Caki2 (cell line): ENCODE results near the gene CHMP4A. TPM values are rescaled to one million over a fixed set of nuclear protein-coding genes. Genes with fewer than 3 reads are reported as not detected.
A peak's percentile ranks its signal among the peaks of the same experiment; 100 is the strongest.

Experiments used
- DNase-seq: peaks from one replicate; pipeline ENCODE4 v3.0.0-alpha.2; 2015; ENCODE audit warnings: low read depth
- in situ Hi-C: cut with HindIII; loops from 2 replicates; pipeline ENCODE4 v1.10.0; 2016; ENCODE audit warnings: low sequenced_read_pairs, low pct_unique_long_range_greater_than_20kb, mixed read lengths
- total RNA-seq: library from RNA; depleted of rRNA; stranded (reverse); fragments of >200 nt; shearing (Covaris generic); gene quantifications from 2 replicates; pipeline ENCODE4 v1.2.3, GENCODE V29; 2014; ENCODE audit warnings: low replicate concordance; rRNA removed

The CHMP4A gene
- total RNA-seq, result 23.3 and 52.2 TPM in 2 replicates

- in situ Hi-C loops, result no loop called here
- peak; percentile 97 for DNase-seq
Measured at GRCh38 chr14:24212924-24213865, at the start of gene CHMP4A. TSS of gene CHMP4A (minus strand) at chr14:24213488. CDS start at chr14:24213439, 49 bp downstream.

- in situ Hi-C loops, result no loop called here
- no peak for DNase-seq
Measured at GRCh38 chr14:24261969-24262327, 48.7 kb upstream of the CHMP4A start.

- DNase-seq, result no peak
- in situ Hi-C loops, result no loop called here
Measured at GRCh38 chr14:24261256-24261968, 48.1 kb upstream of the CHMP4A start.

GRCh38 chr14:24260780-24261157, 47.5 kb upstream of the CHMP4A start:
- no peak for DNase-seq
- in situ Hi-C loops, result no loop called here

- no peak for DNase-seq
- in situ Hi-C loops, result no loop called here
Measured at GRCh38 chr14:24260026-24260779, 46.9 kb upstream of the CHMP4A start.

GRCh38 chr14:24259282-24260025, 46.2 kb upstream of the CHMP4A start:
- in situ Hi-C loops, result no loop called here
- no peak for DNase-seq

GRCh38 chr14:24258548-24259265, 45.4 kb upstream of the CHMP4A start:
- in situ Hi-C loops, result no loop called here
- no peak for DNase-seq

- no peak for DNase-seq
- in situ Hi-C loops, result no loop called here
Measured at GRCh38 chr14:24258119-24258518, 44.8 kb upstream of the CHMP4A start.

GRCh38 chr14:24256960-24257359, 43.7 kb upstream of the CHMP4A start:
- DNase-seq, result no peak
- in situ Hi-C loops, result no loop called here

- DNase-seq, result no peak
- in situ Hi-C loops, result no loop called here
Measured at GRCh38 chr14:24255931-24256711, 42.8 kb upstream of the CHMP4A start.

- in situ Hi-C loops, result no loop called here
Measured at GRCh38 chr14:24255438-24255837, 42.1 kb upstream of the CHMP4A start.

GRCh38 chr14:24254630-24255392, 41.5 kb upstream of the CHMP4A start:
- in situ Hi-C loops, result no loop called here
- no peak for DNase-seq

More at GRCh38 chr14:24255438-24255837, 42.1 kb upstream of the CHMP4A start:
- no peak for DNase-seq

- in situ Hi-C loops, result no loop called here
- no peak for DNase-seq
Measured at GRCh38 chr14:24253936-24254335, 40.6 kb upstream of the CHMP4A start.

- in situ Hi-C loops, result no loop called here
Measured at GRCh38 chr14:24252289-24253124, 39.2 kb upstream of the CHMP4A start.

GRCh38 chr14:24251880-24252288, 38.6 kb upstream of the CHMP4A start:
- no peak for DNase-seq
- in situ Hi-C loops, result no loop called here

More at GRCh38 chr14:24252289-24253124, 39.2 kb upstream of the CHMP4A start:
- DNase-seq, result no peak
